GM12878 (cell line): Measurements from ENCODE around the gene FOXJ3. TPM values are rescaled to one million over a fixed set of nuclear protein-coding genes. Genes with fewer than 3 reads are reported as not detected.

Experiments
- ATAC-seq: fragments of 200-7000 bp; cut with Tn5 transposase; 3 replicates; pipeline ENCODE4 v1.9.1; 2020; ENCODE audit warnings: mild to moderate bottlenecking, moderate library complexity
- BruUV-seq: library from RNA; stranded (reverse); fragments of 400-500 nt; replicated peaks from 2 replicates; lab custom pipeline; 2021; lab: Mats Ljungman, UMichigan
- CTCF ChIA-PET: fragments of 300-600 bp; sonication (Branson Sonifier 250); formaldehyde crosslinking; extraction: SDS; loops from one replicate; lab custom pipeline; 2021; ENCODE audit warnings: inconsistent platforms; lab: Yijun Ruan, JAX
- POLR2A ChIA-PET: fragments of 350-600 bp; formaldehyde crosslinking; extraction: SDS; loops from one replicate; lab custom pipeline; 2021; ENCODE audit warnings: inconsistent platforms; lab: Charles Lee
- RAD21 ChIA-PET: fragments of 300-600 bp; sonication (Branson Sonifier 250); formaldehyde crosslinking; loops from one replicate; lab custom pipeline; 2023; ENCODE audit warnings: antibody characterized with exemption; ENCODE audit not compliant: unreplicated experiment; lab: Charles Lee
- SMC1A ChIA-PET: fragments of 300-600 bp; sonication (Branson Sonifier 250); formaldehyde crosslinking; loops from one replicate; lab custom pipeline; 2023; ENCODE audit not compliant: unreplicated experiment, uncharacterized antibody; lab: Charles Lee
- DNase-seq: peaks from one replicate; pipeline ENCODE4 v3.0.0-alpha.2; 2011; ENCODE audit warnings: low read depth, low spot score
- FAIRE-seq: peaks from 3 replicates; lab custom pipeline; 2011; peaks lifted over from hg19 to GRCh38; lab: Jason Lieb, UNC
- H2AFZ ChIP-seq: 2 replicates; pipeline ENCODE4 v1.6.0; 2011; ENCODE audit warnings: low read depth, low read length, control low read depth; ENCODE audit not compliant: control insufficient read depth
- H3K27ac ChIP-seq: 2 replicates; pipeline ENCODE4 v1.5.1; 2011; ENCODE audit warnings: control low read depth; ENCODE audit not compliant: control insufficient read depth, insufficient read depth
- H3K27me3 ChIP-seq, 2 experiments: replicated peaks in 1 of 2; 2 replicates each; pipeline versions ENCODE4 v1.6.0 to v1.6.1; 2011; ENCODE audit warnings: low read length in 1 of 2; ENCODE audit not compliant: control insufficient read depth in 2 of 2, insufficient read depth in 2 of 2
- H3K36me3 ChIP-seq, 2 experiments: 2 replicates each; pipeline ENCODE4 v1.5.1; 2011; ENCODE audit warnings: low read length in 1 of 2; ENCODE audit not compliant: control insufficient read depth in 2 of 2, insufficient read depth in 2 of 2
- H3K4me1 ChIP-seq: 2 replicates; pipeline ENCODE4 v1.6.1; 2011; ENCODE audit warnings: mild to moderate bottlenecking, low read length, moderate library complexity, mixed read lengths; ENCODE audit not compliant: control insufficient read depth, insufficient read depth
- H3K4me2 ChIP-seq: 2 replicates; pipeline ENCODE4 v1.6.0; 2011; ENCODE audit warnings: control low read depth; ENCODE audit not compliant: control insufficient read depth, insufficient read depth
- H3K4me3 ChIP-seq: fragments of 200-600 bp; sonication (generic); 2 replicates; pipeline ENCODE4 v1.5.1; 2016
- H3K79me2 ChIP-seq: 2 replicates; pipeline ENCODE4 v1.6.0; 2011; ENCODE audit warnings: low read length; ENCODE audit not compliant: control insufficient read depth, insufficient read depth
- H3K9ac ChIP-seq: 2 replicates; pipeline ENCODE4 v1.8.0; 2011; ENCODE audit warnings: low read length, control low read depth, mixed read lengths; ENCODE audit not compliant: control insufficient read depth, insufficient read depth
- H3K9me3 ChIP-seq: replicated peaks from 3 replicates; pipeline ENCODE4 v1.5.1; 2011; ENCODE audit warnings: mild to moderate bottlenecking, low read length; ENCODE audit not compliant: control insufficient read depth, insufficient read depth
- H4K20me1 ChIP-seq: 2 replicates; pipeline ENCODE4 v1.6.0; 2011; ENCODE audit not compliant: control insufficient read depth, insufficient read depth
- ATF7 ChIP-seq: fragments of 450-650 bp; IDR thresholded peaks from 2 replicates; pipeline ENCODE4 v1.6.1; 2016; ENCODE audit warnings: low read depth, mild to moderate bottlenecking
- CEBPB ChIP-seq, 2 experiments: fragments of 150-350 bp in 1 of 2; IDR thresholded peaks; 2 replicates each; pipeline ENCODE4 v1.6.1; 2012 to 2014; ENCODE audit warnings: low read depth in 2 of 2, low read length in 2 of 2, borderline replicate concordance in 1 of 2, inconsistent platforms in 1 of 2
- NBN ChIP-seq: fragments of 450-650 bp; IDR thresholded peaks from 2 replicates; pipeline ENCODE4 v1.6.1; 2016
- PAX8 ChIP-seq: fragments of 450-650 bp; IDR thresholded peaks from 2 replicates; pipeline ENCODE4 v1.6.1; 2017; ENCODE audit warnings: mild to moderate bottlenecking, moderate library complexity
- TCF12 ChIP-seq: IDR thresholded peaks from 2 replicates; pipeline ENCODE4 v1.6.1; 2011; ENCODE audit warnings: low read depth, mild to moderate bottlenecking, low read length
- ZNF384 ChIP-seq: IDR thresholded peaks from 2 replicates; pipeline ENCODE4 v1.6.1; 2012; ENCODE audit warnings: low read depth, mild to moderate bottlenecking, low read length, improper control_type of control experiment, borderline replicate concordance
- WGBS: methylation state at CpG from one replicate; pipeline ENCODE4 v1.1.6; 2016; ENCODE audit warnings: low lambda C conversion rate; ENCODE audit not compliant: insufficient replicate concordance, insufficient coverage; ENCODE audit errors: missing lambda C conversion rate; 5-methylcytosine and 5-hydroxymethylcytosine counted together
- in situ Hi-C: fragments of 300-500 bp; cut with MboI; formaldehyde crosslinking; loops from 9 replicates; pipeline ENCODE4 v1.14.3; 2018; ENCODE audit warnings: mixed read lengths
- intact Hi-C: fragments of 100-400 bp; cut with micrococcal nuclease; formaldehyde crosslinking; loops from one replicate; pipeline ENCODE4 v1.14.2; 2022; ENCODE audit not compliant: unreplicated experiment
- polyA plus RNA-seq, 11 experiments: library from polyadenylated mRNA; depleted of rRNA in 4 of 11; unstranded in 6 of 11; stranded (reverse) in 5 of 11; fragments of >200 nt; fragmentation: Nextera tagmentation in 4 of 11; fragmentation: Illumina TruSeq in 1 of 11; extraction: Ambion mirVana in 4 of 11; extraction: Trizol in 1 of 11; gene quantifications; 1 replicate in 1 of 11; 2 replicates in 10 of 11; pipeline versions ENCODE4 v1.2.1 to v1.2.3, GENCODE V29; 2011 to 2016; ENCODE audit warnings: inconsistent platforms in 2 of 11, missing spikeins in 2 of 11, low read depth in 1 of 11
- total RNA-seq, 4 experiments: library from RNA; depleted of rRNA in 3 of 4; stranded (reverse); fragments of >200 nt in 3 of 4; fragmentation: Illumina TruSeq in 1 of 4; extraction: Trizol in 1 of 4; gene quantifications; 2 replicates each; pipeline versions ENCODE4 v1.2.1 to v1.2.3, GENCODE V29; 2013 to 2021

Gene FOXJ3
- total and polyA plus RNA-seq, 10 of the 15 experiments (the other 5 are each of a cell fraction or from before 2014, with no cell fraction given), result 9.5 to 54.2 (median 24.7) TPM

GRCh38 chr1:42178249-42178648, 156.8 kb downstream of the FOXJ3 start:
- DNase-seq (no peak), ATAC-seq (no peak), FAIRE-seq (no peak)
- in situ Hi-C loops (loop anchor here (10.0 kb wide), 1 partner anchor 603 kb away; no protein-coding TSS in a partner anchor), intact Hi-C loops (loop anchor here (5.0 to 10.0 kb wide), 2 partner anchors 159 to 287 kb away; partner anchors contain the start of genes CCDC30 and FOXJ3)
- Histone ChIP-seq H3K79me2 (no peaks in the 10 kb centered on the region), H2AFZ (no peak overlapping the region), H3K36me3 (peaks cover 0 to 19% of the 10 kb centered on the region in 2 experiments), H3K9me3 (no peaks in the 10 kb centered on the region), H3K4me3 (no peak overlapping the region), H4K20me1 (no peaks in the 10 kb centered on the region), H3K4me2 (no peak overlapping the region), H3K4me1 (no peaks in the 10 kb centered on the region), H3K27ac (no peak overlapping the region), H3K9ac (no peak overlapping the region), H3K27me3 (no peaks in the 10 kb centered on the region)
- ChIA-PET RAD21 (no interaction called here), SMC1A (interaction anchor here (1.0 kb wide), 1 partner anchor 895 kb away, joined by 3 read pairs; no protein-coding TSS in a partner anchor), POLR2A (no interaction called here), CTCF (interaction anchor here (0.7 to 2.4 kb wide), 3 partner anchors 10 to 280 kb away, joined by 3 to 15 read pairs (median 4); partner anchors contain the start of gene FOXJ3)
- TF ChIP-seq CEBPB (IDR thresholded peaks at IDR 0.05; ENCODE audit: borderline replicate concordance in 1 of 2, low read depth in 2 of 2, low read length in 2 of 2) (no peak), TCF12 (no peak)
- no TSS peak for BruUV-seq
- 96% methylated on average over 3 of the region's 3 CpGs for WGBS

DNA sequence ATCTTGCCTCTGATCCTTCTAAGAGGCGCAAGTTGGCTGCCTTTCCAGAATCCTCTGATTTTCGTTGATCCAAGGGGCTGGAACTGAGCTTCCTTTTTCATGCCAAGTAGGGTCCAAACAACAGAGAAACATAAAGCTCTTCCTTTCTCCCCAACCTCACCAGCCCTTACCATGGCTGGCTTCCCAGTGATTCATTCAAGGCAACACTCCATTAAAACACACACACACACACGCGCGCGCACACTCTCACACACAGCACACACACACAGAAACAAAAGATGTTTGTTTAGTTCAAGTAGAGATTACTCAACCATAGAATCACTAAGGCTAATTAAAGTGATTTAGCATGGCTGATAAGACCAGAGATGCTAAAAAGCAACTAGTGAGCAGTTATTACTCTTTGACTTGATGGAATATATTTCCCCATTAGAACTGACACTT, 157.5 kb downstream of the FOXJ3 start:
- Histone ChIP-seq H3K36me3 (peaks cover 0 to 19% of the 10 kb centered on the region in 2 experiments), H3K4me2 (no peak overlapping the region), H3K9ac (no peak overlapping the region), H3K4me1 (no peaks in the 10 kb centered on the region), H3K27me3 (no peaks in the 10 kb centered on the region), H2AFZ (no peak overlapping the region), H3K79me2 (no peaks in the 10 kb centered on the region), H3K9me3 (no peaks in the 10 kb centered on the region), H3K4me3 (no peak overlapping the region), H3K27ac (no peak overlapping the region), H4K20me1 (no peaks in the 10 kb centered on the region)
- ChIA-PET CTCF (interaction anchor here (1.0 to 2.4 kb wide), 5 partner anchors 95 to 898 kb away, joined by 3 to 15 read pairs (median 3); partner anchors contain the start of gene FOXJ3), POLR2A (no interaction called here), RAD21 (interaction anchor here (0.6 kb wide), 1 partner anchor 601 kb away, joined by 3 read pairs; no protein-coding TSS in a partner anchor), SMC1A (interaction anchor here (0.6 to 1.0 kb wide), 3 partner anchors 87 to 224 kb away, joined by 3 to 5 read pairs (median 3); no protein-coding TSS in a partner anchor)
- intact Hi-C loops, result loop anchor here (5.0 to 10.0 kb wide), 2 partner anchors 160 to 287 kb away; partner anchors contain the start of genes CCDC30 and FOXJ3
- ATAC-seq, result no peak
- TF ChIP-seq ATF7, result no peak
- TF ChIP-seq PAX8, result no peak
- TF ChIP-seq NBN, result no peak
- TF ChIP-seq ZNF384, result no peak
- in situ Hi-C loops, result loop anchor here (10.0 kb wide), 1 partner anchor 603 kb away; no protein-coding TSS in a partner anchor
- 83% methylated on average over 6 of the region's 6 CpGs for WGBS
- FAIRE-seq, result no peak
- DNase-seq, result no peak
- BruUV-seq, result no TSS peak
